AG09309 (cell line): ENCODE results near the gene RBBP8NL.
"Not testable (repeated sequence)": the region's sequence is repeated elsewhere in the genome, so short reads cannot be mapped to it uniquely, and the experiment has no call there.

Experiments
- DNase-seq: peaks from one replicate; pipeline ENCODE4 v3.0.0-alpha.2; 2010; ENCODE audit warnings: low read depth
- H3K4me3 ChIP-seq: 2 replicates; pipeline ENCODE4 v1.5.1; 2011; ENCODE audit warnings: mild to moderate bottlenecking, low read depth, low read length, moderate library complexity; ENCODE audit not compliant: control insufficient read depth
- CTCF ChIP-seq: IDR thresholded peaks from 2 replicates; pipeline ENCODE4 v1.5.1; 2011; ENCODE audit warnings: mild to moderate bottlenecking, low read depth, low read length, inconsistent platforms; ENCODE audit not compliant: insufficient read depth, control insufficient read depth; ENCODE audit errors: missing control alignments

The RBBP8NL gene

GRCh38 chr20:62381202-62381797 lies 46.0 kb downstream of the RBBP8NL start:
- TF ChIP-seq CTCF: no peak
- DNase-seq: no peak
- H3K4me3 ChIP-seq: no peak overlapping the region

DNA sequence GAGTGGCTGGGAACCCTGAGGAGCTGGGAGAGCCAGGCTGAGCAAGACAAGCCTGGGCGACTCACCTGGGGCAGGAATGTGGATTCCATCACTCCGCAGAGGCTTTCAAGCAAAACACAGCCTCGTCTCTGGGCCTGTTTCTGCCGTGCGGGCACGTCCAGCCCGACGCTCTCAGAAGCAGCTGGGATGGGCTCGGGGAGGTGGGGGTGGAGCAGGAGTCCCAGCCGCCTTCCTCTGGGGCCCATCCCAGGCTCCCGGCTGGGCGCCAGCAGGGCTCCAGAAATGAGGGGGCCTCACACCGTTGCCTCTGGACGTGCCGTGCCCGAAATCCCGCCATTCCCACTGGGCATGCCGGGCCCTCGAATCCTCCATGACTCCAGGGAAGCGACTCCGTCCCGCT lies 49.1 kb downstream of the RBBP8NL start:
- TF ChIP-seq CTCF: no peak

GRCh38 chr20:62377615-62378178 lies 49.6 kb downstream of the RBBP8NL start:
- no peak overlapping the region for H3K4me3 ChIP-seq
- no peak for DNase-seq

More for the DNA sequence above, 49.1 kb downstream of the RBBP8NL start:
- no peak overlapping the region for H3K4me3 ChIP-seq
- DNase-seq: no peak

GRCh38 chr20:62377064-62377461 lies 50.3 kb downstream of the RBBP8NL start:
- no peak overlapping the region for H3K4me3 ChIP-seq
- no peak for TF ChIP-seq CTCF
- no peak for DNase-seq

More at GRCh38 chr20:62377615-62378178, 49.6 kb downstream of the RBBP8NL start:
- TF ChIP-seq CTCF: no peak

DNA sequence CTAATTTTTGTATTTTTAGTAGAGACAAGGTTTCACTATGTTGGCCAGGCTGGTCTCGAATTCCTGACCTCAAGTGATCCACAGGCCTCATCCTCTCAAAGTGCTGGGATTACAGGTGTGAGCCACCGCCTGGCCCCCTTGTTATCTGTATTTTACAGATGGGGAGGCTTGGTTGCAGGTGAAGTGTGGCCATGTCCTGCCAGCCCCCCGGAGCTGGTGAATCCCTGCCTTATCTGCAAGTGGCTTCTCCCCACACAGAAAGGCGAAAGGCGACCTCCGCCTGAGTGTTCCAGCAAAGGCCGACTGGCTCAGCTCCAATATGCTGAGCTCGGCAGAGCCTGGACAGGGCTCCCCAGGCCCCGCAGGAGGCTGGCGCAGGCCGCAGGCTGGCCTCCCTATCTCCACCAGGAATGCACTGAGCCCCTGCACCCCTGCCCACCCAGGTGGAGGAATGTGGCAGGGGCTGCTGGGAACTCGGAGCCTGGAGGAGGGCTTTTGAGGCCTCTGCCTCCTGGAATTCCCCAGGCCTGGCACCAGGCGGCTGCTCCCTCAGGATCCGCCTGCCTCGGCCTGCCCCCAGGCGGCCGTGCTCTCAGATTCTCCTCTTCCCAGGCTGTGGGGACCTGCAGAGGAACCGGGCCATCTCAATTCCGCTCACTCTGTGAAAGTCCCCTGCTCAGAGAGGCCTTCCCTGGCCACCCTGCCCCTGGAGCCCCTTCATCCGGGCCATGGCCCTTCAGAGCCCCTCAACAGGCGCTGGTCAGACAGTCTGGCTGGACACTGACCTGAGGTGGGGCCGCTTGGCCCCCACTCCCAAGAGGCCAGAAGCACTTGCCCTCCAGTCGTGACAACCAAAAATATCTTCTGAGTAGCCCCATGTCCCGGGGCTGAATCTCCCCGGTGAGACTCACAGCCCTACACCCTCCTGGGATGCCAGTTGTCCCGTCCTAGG lies 51.0 kb downstream of the RBBP8NL start:
- no peak overlapping the region for H3K4me3 ChIP-seq
- peak; percentile 60 for TF ChIP-seq CTCF
- DNase-seq: no peak

- DNase-seq: no peak
- H3K4me3 ChIP-seq: no peak overlapping the region
- TF ChIP-seq CTCF: no peak
Measured at GRCh38 chr20:62374331-62375152, 52.8 kb downstream of the RBBP8NL start.

GRCh38 chr20:62373631-62374179 lies 53.6 kb downstream of the RBBP8NL start:
- not testable (repeated sequence) for H3K4me3 ChIP-seq, DNase-seq
